ENCODE data around the gene UBE2D2. TPM values are rescaled to one million over a fixed set of nuclear protein-coding genes. Genes with fewer than 3 reads are reported as not detected.
A peak's percentile ranks its signal among the peaks of the same experiment; 100 is the strongest.

The UBE2D2 gene
- total and polyA plus RNA-seq, 2 of the 13 experiments (the other 11 are each of a cell fraction or from before 2014, with no cell fraction given) = 79.1 to 109 TPM

GRCh38 chr5:139646912-139647505, 85.9 kb downstream of the UBE2D2 start (continued):
- TF ChIP-seq PATZ1 (CRISPR knock-in tag; IDR thresholded peaks at IDR 0.05) (peak; percentile 57; the same call in 1 of the 2 replicates), ZMYM2 (CRISPR knock-in tag; IDR thresholded peaks at IDR 0.05) (no peak), ATF2 (CRISPR knock-in tag; IDR thresholded peaks at IDR 0.05) (no peak), ZNF530 (CRISPR knock-in tag; IDR thresholded peaks at IDR 0.05; ENCODE audit: low read depth) (no peak), ELK4 (CRISPR knock-in tag; IDR thresholded peaks at IDR 0.05; ENCODE audit: borderline replicate concordance) (no peak), SOX6 (IDR thresholded peaks at IDR 0.05) (no peak), SOX6 (CRISPR knock-in tag; IDR thresholded peaks at IDR 0.05) (no peak; the same call in 1 of the 2 replicates), RNF2 (conservative IDR thresholded peaks at IDR 0.05; ENCODE audit: low read depth) (no peak), TCF12 (IDR thresholded peaks at IDR 0.05) (no peak), TCF12 (CRISPR knock-in tag; IDR thresholded peaks at IDR 0.05) (no peak), PCBP1 (IDR thresholded peaks at IDR 0.05; ENCODE audit: borderline replicate concordance, low read depth, low read length) (no peak), CSRNP1 (CRISPR knock-in tag; IDR thresholded peaks at IDR 0.05) (no peak), ZNF589 (CRISPR knock-in tag; conservative IDR thresholded peaks at IDR 0.05) (no peak), RFX1 (IDR thresholded peaks at IDR 0.05) (no peak), ZNF782 (CRISPR knock-in tag; IDR thresholded peaks at IDR 0.05; ENCODE audit: borderline replicate concordance) (no peak), NKX3-1 (CRISPR knock-in tag; IDR thresholded peaks at IDR 0.05) (no peak), ZNF747 (CRISPR knock-in tag; IDR thresholded peaks at IDR 0.05; ENCODE audit: borderline replicate concordance) (no peak), MZF1 (CRISPR knock-in tag; IDR thresholded peaks at IDR 0.05; ENCODE audit: borderline replicate concordance) (no peak), TOE1 (CRISPR knock-in tag; IDR thresholded peaks at IDR 0.05) (no peak), ZNF3 (CRISPR knock-in tag; IDR thresholded peaks at IDR 0.05) (no peak), HIC2 (CRISPR knock-in tag; IDR thresholded peaks at IDR 0.05; ENCODE audit: low read depth) (peak; percentile 67), DBP (CRISPR knock-in tag; IDR thresholded peaks at IDR 0.05; ENCODE audit: not compliant biosample characterization) (no peak), ZNF124 (CRISPR knock-in tag; IDR thresholded peaks at IDR 0.05) (no peak)
